NT2/D1 (cell line): ENCODE data around the gene IDH1.

Experiments
- SUZ12 ChIP-seq: IDR thresholded peaks from 2 replicates; pipeline ENCODE4 v1.6.1; 2011; ENCODE audit not compliant: insufficient read length, insufficient read depth; ENCODE audit errors: extremely low read depth
- YY1 ChIP-seq: IDR thresholded peaks from 2 replicates; pipeline ENCODE4 v1.6.1; 2011; ENCODE audit not compliant: insufficient read length, insufficient read depth
- ZNF274 ChIP-seq: IDR thresholded peaks from 2 replicates; pipeline ENCODE4 v1.6.1; 2011; ENCODE audit warnings: mild to moderate bottlenecking, low read depth, low read length

DNA sequence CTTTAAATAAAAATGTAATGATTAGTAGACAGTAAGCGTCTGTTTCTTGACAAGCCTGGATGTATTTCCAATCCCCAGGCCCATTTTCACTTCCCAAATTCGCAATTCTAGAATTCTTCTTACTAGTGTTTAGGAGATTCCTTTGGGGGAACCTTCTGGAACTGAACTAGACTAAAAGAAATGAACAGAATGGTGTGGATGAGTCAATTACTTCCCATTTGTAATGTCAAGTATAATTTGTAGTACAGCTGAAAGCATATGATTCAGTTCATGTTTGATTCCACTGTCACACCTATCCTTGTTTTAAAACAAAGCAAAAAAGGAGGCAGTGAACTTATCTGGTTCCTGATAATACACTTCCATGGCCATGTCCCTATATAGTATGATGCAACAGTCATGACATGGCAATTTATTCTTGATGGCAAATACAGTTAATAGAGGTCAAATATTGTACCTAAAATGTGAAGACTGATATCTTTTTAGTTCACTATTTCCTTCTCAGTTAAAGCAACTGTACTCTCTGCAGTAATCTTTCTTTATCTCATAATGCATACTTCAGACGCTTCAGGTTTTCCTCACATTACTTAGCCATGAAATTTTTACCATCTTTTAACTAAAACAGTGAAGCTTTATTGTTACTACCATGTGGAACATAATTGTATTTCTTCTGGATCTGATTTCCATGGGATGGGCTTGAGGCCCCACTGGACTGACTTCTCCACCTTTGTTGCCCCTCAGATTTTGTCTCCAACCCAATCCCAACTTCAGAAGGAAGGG lies 2.0 kb downstream of the IDH1 start:
- TF ChIP-seq YY1 (no peak), ZNF274 (no peak), SUZ12 (no peak)
